OCI-LY7 (cell line): ENCODE data around the gene GMPR2.

Source experiments
- CTCF ChIP-seq: fragments of 200-600 bp; sonication (generic); conservative IDR thresholded peaks from 2 replicates; pipeline ENCODE4 v1.5.1; 2014; ENCODE audit warnings: mild to moderate bottlenecking, antibody characterized with exemption, low read length, moderate library complexity, mixed read lengths
- EZH2phosphoT487 ChIP-seq: fragments of 200-600 bp; sonication (generic); IDR thresholded peaks from 2 replicates; pipeline ENCODE4 v1.6.1; 2018; ENCODE audit warnings: low read depth, borderline replicate concordance, mild to moderate bottlenecking, mixed run types, antibody characterized with exemption, low read length, moderate library complexity, mixed read lengths

GRCh38 chr14:24260026-24260779 lies 27.5 kb downstream of the GMPR2 start:
- no peak for TF ChIP-seq EZH2phosphoT487
- no peak for TF ChIP-seq CTCF
